Ovary (tissue), 3 donors: ENCODE measurements around the gene BRSK2.

Experiments
- EP300 ChIP-seq: sonication (generic); formaldehyde crosslinking; IDR thresholded peaks from one replicate; pipeline ENCODE4 v1.6.1; 2017; ENCODE audit warnings: antibody characterized with exemption
- TF ChIP-seq, protein P1 (sequence below), 3 donors: fragments of 450-650 bp in 2 of 3; fragments of 200-600 bp in 1 of 3; IDR thresholded peaks; one replicate each; pipeline versions ENCODE4 v1.5.1 to v1.8.0; 2016 to 2022; ENCODE audit warnings: antibody characterized with exemption in 3 of 3, mild to moderate bottlenecking in 1 of 3
- donor health status: DM: no; HTN: no; CAD: no.

DNA sequence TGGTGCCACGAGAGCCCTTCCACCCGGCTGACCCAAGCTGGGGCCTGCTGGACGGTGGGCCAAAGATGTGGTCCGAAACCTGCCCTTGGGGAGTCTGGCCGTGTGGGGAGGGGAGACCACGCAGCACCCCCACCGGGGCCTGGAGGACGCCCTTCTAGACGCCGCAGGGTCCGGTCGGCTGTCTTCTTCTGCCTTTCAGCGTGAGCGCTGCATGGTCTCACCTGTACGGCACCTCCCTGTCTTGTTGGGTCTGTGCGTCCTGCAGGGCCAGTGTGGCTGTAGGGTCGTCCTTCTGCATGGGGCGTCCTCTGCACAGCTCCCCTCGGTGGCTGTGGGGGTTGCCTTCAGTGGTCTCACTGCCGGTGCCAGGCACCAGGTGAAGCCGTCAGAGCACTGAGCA is 2.8 kb downstream of the BRSK2 start:
- TF ChIP-seq, protein P1, sequence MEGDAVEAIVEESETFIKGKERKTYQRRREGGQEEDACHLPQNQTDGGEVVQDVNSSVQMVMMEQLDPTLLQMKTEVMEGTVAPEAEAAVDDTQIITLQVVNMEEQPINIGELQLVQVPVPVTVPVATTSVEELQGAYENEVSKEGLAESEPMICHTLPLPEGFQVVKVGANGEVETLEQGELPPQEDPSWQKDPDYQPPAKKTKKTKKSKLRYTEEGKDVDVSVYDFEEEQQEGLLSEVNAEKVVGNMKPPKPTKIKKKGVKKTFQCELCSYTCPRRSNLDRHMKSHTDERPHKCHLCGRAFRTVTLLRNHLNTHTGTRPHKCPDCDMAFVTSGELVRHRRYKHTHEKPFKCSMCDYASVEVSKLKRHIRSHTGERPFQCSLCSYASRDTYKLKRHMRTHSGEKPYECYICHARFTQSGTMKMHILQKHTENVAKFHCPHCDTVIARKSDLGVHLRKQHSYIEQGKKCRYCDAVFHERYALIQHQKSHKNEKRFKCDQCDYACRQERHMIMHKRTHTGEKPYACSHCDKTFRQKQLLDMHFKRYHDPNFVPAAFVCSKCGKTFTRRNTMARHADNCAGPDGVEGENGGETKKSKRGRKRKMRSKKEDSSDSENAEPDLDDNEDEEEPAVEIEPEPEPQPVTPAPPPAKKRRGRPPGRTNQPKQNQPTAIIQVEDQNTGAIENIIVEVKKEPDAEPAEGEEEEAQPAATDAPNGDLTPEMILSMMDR (IDR thresholded peaks at IDR 0.05) = no peak
- TF ChIP-seq EP300 = no peak
